K562 (cell line): ENCODE measurements around the gene PPP1R12B. TPM values are rescaled to one million over a fixed set of nuclear protein-coding genes. Genes with fewer than 3 reads are reported as not detected.
"Not testable (repeated sequence)": the region's sequence is repeated elsewhere in the genome, so short reads cannot be mapped to it uniquely, and the experiment has no call there.

Source experiments
- ATAC-seq: fragments of 200-7000 bp; cut with Tn5 transposase; 3 replicates; pipeline ENCODE4 v1.9.1; 2020; ENCODE audit warnings: moderate library complexity
- BruUV-seq: library from RNA; stranded (reverse); fragments of 400-500 nt; replicated peaks from 2 replicates; lab custom pipeline; 2021; lab: Mats Ljungman, UMichigan
- CTCF ChIA-PET: fragments of 300-600 bp; formaldehyde crosslinking; extraction: SDS; loops from one replicate; lab custom pipeline; 2021; ENCODE audit warnings: low intra/inter-chr PET ratio; lab: Yijun Ruan, JAX
- POLR2A ChIA-PET: fragments of 300-600, 350-650 bp; sonication (Branson Sonifier 250); formaldehyde crosslinking; extraction: SDS; loops from one replicate; lab custom pipeline; 2021; ENCODE audit warnings: antibody characterized with exemption, inconsistent platforms; lab: Yijun Ruan, JAX
- DNase-seq, 4 experiments: peaks; one replicate each; pipeline versions ENCODE4 v3.0.0 to v3.0.0-alpha.2; 2011 to 2018; ENCODE audit warnings: low spot score in 3 of 4, mixed read lengths in 3 of 4; ENCODE audit errors: extremely low read depth in 1 of 4
- FAIRE-seq: peaks from 2 replicates; lab custom pipeline; 2011; peaks lifted over from hg19 to GRCh38; lab: Jason Lieb, UNC
- H2AFZ ChIP-seq: 2 replicates; pipeline ENCODE4 v1.6.0; 2011; ENCODE audit warnings: low read depth, low read length, control low read depth, inconsistent platforms
- H3K27ac ChIP-seq: fragments of 200-600 bp; 3 replicates; pipeline ENCODE4 v1.8.0; 2011; ENCODE audit warnings: low read depth, mild to moderate bottlenecking, control low read depth, inconsistent platforms, low read length, moderate library complexity, mixed read lengths; ENCODE audit errors: extremely low read depth
- H3K27me3 ChIP-seq, 2 experiments: fragments of 300-600 bp in 1 of 2; 2 replicates in 1 of 2; 3 replicates in 1 of 2; pipeline versions ENCODE4 v1.6.0 to v1.8.0; 2011; ENCODE audit warnings: inconsistent platforms in 2 of 2, low read length in 2 of 2, mild to moderate bottlenecking in 1 of 2, mixed read lengths in 1 of 2, moderate library complexity in 1 of 2; ENCODE audit not compliant: control insufficient read depth in 2 of 2, insufficient read depth in 2 of 2
- H3K36me3 ChIP-seq: fragments of 300-600 bp; 3 replicates; pipeline ENCODE4 v1.8.0; 2011; ENCODE audit warnings: mild to moderate bottlenecking, low read length, inconsistent platforms; ENCODE audit not compliant: control insufficient read depth, insufficient read depth
- H3K4me1 ChIP-seq, 2 experiments: fragments of 200-600 bp in 1 of 2; replicated peaks in 1 of 2; 2 replicates in 1 of 2; 3 replicates in 1 of 2; pipeline versions ENCODE4 v1.5.1 to v1.8.0; 2011; ENCODE audit warnings: inconsistent platforms in 2 of 2, low read length in 2 of 2, mild to moderate bottlenecking in 1 of 2, mixed read lengths in 1 of 2, moderate library complexity in 1 of 2; ENCODE audit not compliant: control insufficient read depth in 2 of 2, insufficient read depth in 2 of 2
- H3K4me2 ChIP-seq: 2 replicates; pipeline ENCODE4 v1.6.1; 2011; ENCODE audit warnings: low read length, control low read depth, inconsistent platforms, mixed read lengths; ENCODE audit not compliant: insufficient read depth
- H3K4me3 ChIP-seq: fragments of 200-600 bp; sonication (generic), shearing (Covaris generic); 2 replicates; pipeline ENCODE4 v1.5.1; 2016; ENCODE audit warnings: control low read depth, inconsistent platforms
- H3K79me2 ChIP-seq: fragments of 200-600 bp; 3 replicates; pipeline ENCODE4 v1.8.0; 2011; ENCODE audit warnings: low read length, inconsistent platforms; ENCODE audit not compliant: control insufficient read depth, insufficient read depth
- H3K9ac ChIP-seq, 2 experiments: 2 replicates each; pipeline versions ENCODE4 v1.6.0 to v1.6.1; 2011; ENCODE audit warnings: low read depth in 2 of 2, low read length in 2 of 2, control low read depth in 1 of 2, inconsistent platforms in 1 of 2, mild to moderate bottlenecking in 1 of 2, mixed read lengths in 1 of 2; ENCODE audit not compliant: insufficient read depth in 1 of 2
- H3K9me1 ChIP-seq: one replicate; pipeline ENCODE4 v1.6.0; 2011; ENCODE audit warnings: inconsistent platforms, mild to moderate bottlenecking, low read length, moderate library complexity; ENCODE audit not compliant: control insufficient read depth, insufficient read depth
- H3K9me3 ChIP-seq: replicated peaks from 2 replicates; pipeline ENCODE4 v1.5.1; 2011; ENCODE audit warnings: low read depth, low read length, inconsistent platforms; ENCODE audit not compliant: control insufficient read depth, insufficient read depth
- H4K20me1 ChIP-seq: replicated peaks from 2 replicates; pipeline ENCODE4 v1.6.1; 2011; ENCODE audit warnings: low read length, inconsistent platforms, mixed read lengths; ENCODE audit not compliant: control insufficient read depth, insufficient read depth
- POLR2A ChIP-seq: fragments of 450-650 bp; conservative IDR thresholded peaks from 2 replicates; pipeline ENCODE4 v1.6.1; 2016
- TBL1XR1 ChIP-seq, 2 experiments: IDR thresholded peaks; 2 replicates each; pipeline ENCODE4 v1.6.1; 2012; ENCODE audit warnings: improper control_type of control experiment in 2 of 2, low read length in 2 of 2, mild to moderate bottlenecking in 1 of 2
- ZNF766 ChIP-seq: fragments of 200-800 bp; sonication (Bioruptor generic); conservative IDR thresholded peaks from 2 replicates; pipeline ENCODE4 v1.6.1; 2016; ENCODE audit warnings: missing genetic modification characterization, missing compliant biosample characterization
- WGBS: fragments of 100-300 bp; shearing (Covaris generic); methylation state at CpG from one replicate; pipeline ENCODE4 v1.1.6; 2016; ENCODE audit warnings: low coverage, mixed read lengths; ENCODE audit not compliant: insufficient coverage; ENCODE audit errors: missing lambda C conversion rate; 5-methylcytosine and 5-hydroxymethylcytosine counted together
- in situ Hi-C: fragments of 300-500 bp; cut with MboI; formaldehyde crosslinking; loops from 4 replicates; pipeline ENCODE4 v1.15.0; 2018; ENCODE audit warnings: inconsistent platforms, mixed read lengths
- intact Hi-C: fragments of 100-400 bp; cut with micrococcal nuclease; formaldehyde crosslinking; loops from 2 replicates; pipeline ENCODE4 v1.14.2; 2022
- polyA plus RNA-seq, 8 experiments: library from polyadenylated mRNA; depleted of rRNA in 4 of 8; stranded (reverse) in 5 of 8; unstranded in 3 of 8; fragments of >200 nt; fragmentation: Nextera tagmentation in 2 of 8; fragmentation: Illumina TruSeq in 1 of 8; extraction: Ambion mirVana in 2 of 8; extraction: Trizol in 1 of 8; gene quantifications; 2 replicates each; pipeline versions ENCODE4 v1.2.1 to v1.2.3, GENCODE V29; 2011 to 2014; ENCODE audit warnings: inconsistent platforms in 1 of 8, missing spikeins in 1 of 8
- total RNA-seq, 7 experiments: library from RNA; depleted of rRNA in 6 of 7; stranded (reverse); fragments of >200 nt in 6 of 7; fragmentation: Illumina TruSeq in 2 of 7; extraction: Trizol in 2 of 7; gene quantifications; 2 replicates each; pipeline versions ENCODE4 v1.2.1 to v1.2.3, GENCODE V29; 2011 to 2021; ENCODE audit warnings: low replicate concordance in 1 of 7
- TF ChIP-seq, protein P1 (sequence below): sonication (generic); formaldehyde crosslinking; IDR thresholded peaks from 2 replicates; pipeline ENCODE4 v1.8.0; 2022; ENCODE audit warnings: mild to moderate bottlenecking, low read depth, missing genetic modification reagents

PPP1R12B gene
- total and polyA plus RNA-seq, 9 of the 15 experiments (the other 6 are each of a cell fraction or from before 2014, with no cell fraction given) = 0.73 to 16.9 (median 13.6) TPM

DNA sequence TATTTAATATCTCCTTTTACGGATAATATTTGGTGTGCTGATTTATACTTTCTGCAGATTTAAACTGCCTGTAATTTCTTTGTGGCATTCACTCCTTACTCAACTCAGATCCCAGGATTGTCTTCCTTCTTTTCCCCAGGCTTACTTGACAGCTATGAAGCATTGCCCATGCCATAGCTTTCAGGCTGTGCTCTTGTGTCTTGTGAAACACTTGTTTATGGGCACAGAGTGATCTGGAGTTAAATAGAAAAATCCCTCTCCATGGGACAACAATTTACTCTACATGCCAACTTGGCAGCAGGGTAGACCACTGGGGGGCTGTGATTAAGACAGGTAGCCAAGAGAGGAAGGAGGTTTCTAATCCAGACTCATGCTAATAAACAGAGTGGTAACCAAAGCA, 57.4 kb downstream of the PPP1R12B start:
- no peaks in the 10 kb centered on the region for H3K79me2 ChIP-seq
- no peak overlapping the region for H3K27ac ChIP-seq
- FAIRE-seq (no peak), ATAC-seq (no peak), DNase-seq (no peak)
- no peaks in the 10 kb centered on the region for H3K27me3 ChIP-seq
- ChIA-PET CTCF (no interaction called here), POLR2A (no interaction called here)
- H4K20me1 ChIP-seq = peaks cover 8% of the 10 kb centered on the region; the same call in 1 of the 2 replicates
- TF ChIP-seq ZNF766 (CRISPR knock-in tag) (no peak), POLR2A (no peak), TBL1XR1 (IDR thresholded peaks at IDR 0.05; ENCODE audit: low read length in 2 of 2) (no peak)
- TF ChIP-seq, protein P1, sequence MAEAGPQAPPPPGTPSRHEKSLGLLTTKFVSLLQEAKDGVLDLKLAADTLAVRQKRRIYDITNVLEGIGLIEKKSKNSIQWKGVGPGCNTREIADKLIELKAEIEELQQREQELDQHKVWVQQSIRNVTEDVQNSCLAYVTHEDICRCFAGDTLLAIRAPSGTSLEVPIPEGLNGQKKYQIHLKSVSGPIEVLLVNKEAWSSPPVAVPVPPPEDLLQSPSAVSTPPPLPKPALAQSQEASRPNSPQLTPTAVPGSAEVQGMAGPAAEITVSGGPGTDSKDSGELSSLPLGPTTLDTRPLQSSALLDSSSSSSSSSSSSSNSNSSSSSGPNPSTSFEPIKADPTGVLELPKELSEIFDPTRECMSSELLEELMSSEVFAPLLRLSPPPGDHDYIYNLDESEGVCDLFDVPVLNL = no peak
- no peak overlapping the region for H3K4me2 ChIP-seq
- WGBS = 87% methylated on average over 1 of the region's 1 CpG
- no peak overlapping the region for H3K4me3 ChIP-seq
- H2AFZ ChIP-seq = no peak overlapping the region
- no peaks in the 10 kb centered on the region for H3K9me1 ChIP-seq
- intact Hi-C loops = no loop called here
- no TSS peak for BruUV-seq
- H3K4me1 ChIP-seq = no peaks in the 10 kb centered on the region; a peak in 2 of 5 replicates
- no peaks in the 10 kb centered on the region for H3K9me3 ChIP-seq
- no peak overlapping the region for H3K9ac ChIP-seq
- in situ Hi-C loops = no loop called here
- no peaks in the 10 kb centered on the region for H3K36me3 ChIP-seq

DNA sequence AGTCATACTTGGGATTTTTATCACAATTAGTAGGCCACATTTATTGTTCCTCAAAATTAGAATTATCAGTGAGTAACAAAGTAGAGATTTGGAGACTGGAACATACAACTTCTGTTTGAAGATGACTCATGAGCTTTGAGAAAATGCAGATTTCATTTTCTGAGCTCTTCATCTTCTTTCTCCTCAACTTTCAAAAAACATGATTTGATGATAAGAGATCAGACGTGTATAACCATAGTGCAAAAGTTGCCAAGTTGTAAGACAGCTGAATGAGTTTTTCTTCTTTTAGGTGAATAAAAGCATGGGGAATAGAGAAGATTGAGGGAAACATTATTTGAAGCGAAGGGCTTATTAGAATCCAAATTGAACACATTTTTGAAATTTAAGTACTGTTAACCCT, 58.4 kb downstream of the PPP1R12B start:
- POLR2A ChIA-PET, H2AFZ ChIP-seq, H3K27me3 ChIP-seq, H3K79me2 ChIP-seq, H3K4me2 ChIP-seq, ATAC-seq, FAIRE-seq, H4K20me1 ChIP-seq, in situ Hi-C loops, H3K36me3 ChIP-seq, DNase-seq, H3K4me3 ChIP-seq, BruUV-seq, H3K9me1 ChIP-seq, H3K9ac ChIP-seq, H3K27ac ChIP-seq, intact Hi-C loops, H3K4me1 ChIP-seq, H3K9me3 ChIP-seq, CTCF ChIA-PET: not testable (repeated sequence)
- 53% methylated on average over 2 of the region's 2 CpGs for WGBS

DNA sequence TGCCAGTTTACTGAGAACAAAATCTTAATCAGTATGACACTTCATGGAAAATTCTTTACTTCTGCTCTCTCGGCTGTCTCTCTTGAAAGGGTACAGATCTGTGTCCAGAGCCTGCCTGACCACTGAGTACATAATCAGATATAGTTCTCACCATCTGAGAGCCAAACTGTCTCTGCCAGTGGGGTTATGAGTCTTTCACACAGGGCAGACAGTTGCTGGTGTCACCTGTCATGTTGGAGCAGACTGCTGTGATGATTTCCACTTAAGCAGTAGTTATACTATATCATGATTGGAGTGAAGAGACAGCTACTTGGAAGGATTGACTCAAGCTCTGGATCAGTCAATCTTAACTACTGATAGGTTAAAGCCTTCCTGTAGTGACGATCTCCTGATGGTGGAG, 58.9 kb downstream of the PPP1R12B start:
- H3K36me3 ChIP-seq, H3K9ac ChIP-seq, H3K9me1 ChIP-seq, ATAC-seq, H3K9me3 ChIP-seq, BruUV-seq, POLR2A ChIA-PET, FAIRE-seq, in situ Hi-C loops, H4K20me1 ChIP-seq, CTCF ChIA-PET, H3K4me3 ChIP-seq, H3K27me3 ChIP-seq, H3K27ac ChIP-seq, H3K79me2 ChIP-seq, DNase-seq, H2AFZ ChIP-seq, H3K4me2 ChIP-seq, H3K4me1 ChIP-seq, intact Hi-C loops: not testable (repeated sequence)
- WGBS = 14% methylated on average over 1 of the region's 2 CpGs
